Endothelial cell of umbilical vein (primary cell): ENCODE measurements around the gene ATF1. TPM values are rescaled to one million over a fixed set of nuclear protein-coding genes. Genes with fewer than 3 reads are reported as not detected.

Experiments
- BruUV-seq: library from RNA; stranded (reverse); fragments of 400-500 nt; replicated peaks from 2 replicates; lab custom pipeline; 2021; lab: Mats Ljungman, UMichigan
- CTCF ChIA-PET: fragments of 300-600, 350-600 bp; sonication (Branson Sonifier 250); formaldehyde crosslinking; loops from one replicate; lab custom pipeline; 2021; ENCODE audit warnings: antibody characterized with exemption, inconsistent platforms; lab: Charles Lee
- POLR2A ChIA-PET: fragments of 300-600, 350-600 bp; sonication (Branson Sonifier 250); formaldehyde crosslinking; loops from one replicate; lab custom pipeline; 2021; ENCODE audit warnings: antibody characterized with exemption, inconsistent platforms; lab: Charles Lee
- DNase-seq: peaks from one replicate; pipeline ENCODE4 v3.0.0-alpha.2; 2011; ENCODE audit warnings: low read depth, low spot score
- FAIRE-seq: peaks from 2 replicates; lab custom pipeline; 2011; peaks lifted over from hg19 to GRCh38; lab: Jason Lieb, UNC
- H2AFZ ChIP-seq: 2 replicates; pipeline ENCODE4 v1.6.0; 2012; ENCODE audit warnings: low read depth, low read length, control low read depth, inconsistent platforms
- H3K27ac ChIP-seq: 2 replicates; pipeline ENCODE4 v1.5.1; 2011; ENCODE audit warnings: low read depth, mild to moderate bottlenecking, control low read depth, low read length, moderate library complexity; ENCODE audit not compliant: insufficient read depth
- H3K27me3 ChIP-seq, 2 experiments: 2 replicates each; pipeline versions ENCODE4 v1.6.0 to v1.6.1; 2011; ENCODE audit warnings: low read length in 2 of 2, mixed read lengths in 1 of 2; ENCODE audit not compliant: control insufficient read depth in 2 of 2, insufficient read depth in 2 of 2
- H3K36me3 ChIP-seq, 2 experiments: 2 replicates in 1 of 2; 3 replicates in 1 of 2; pipeline ENCODE4 v1.5.1; 2011; ENCODE audit warnings: low read length in 2 of 2, mild to moderate bottlenecking in 1 of 2, moderate library complexity in 1 of 2; ENCODE audit not compliant: control insufficient read depth in 2 of 2, insufficient read depth in 2 of 2; ENCODE audit errors: extremely low read depth in 1 of 2
- H3K4me1 ChIP-seq: 3 replicates; pipeline ENCODE4 v1.5.1; 2011; ENCODE audit warnings: mild to moderate bottlenecking, low read length; ENCODE audit not compliant: control insufficient read depth, insufficient read depth; ENCODE audit errors: extremely low read depth
- H3K4me2 ChIP-seq: 2 replicates; pipeline ENCODE4 v1.6.1; 2011; ENCODE audit warnings: low read length, control low read depth, mixed read lengths; ENCODE audit not compliant: insufficient read depth
- H3K4me3 ChIP-seq, 3 experiments: fragments of 200-600 bp in 1 of 3; sonication (generic), shearing (Covaris generic) in 1 of 3; replicated peaks in 1 of 3; 2 replicates each; pipeline ENCODE4 v1.5.1; 2011 to 2016; ENCODE audit warnings: control low read depth in 3 of 3, low read length in 3 of 3, mild to moderate bottlenecking in 2 of 3, inconsistent platforms in 1 of 3, low read depth in 1 of 3, moderate library complexity in 1 of 3; ENCODE audit not compliant: insufficient read depth in 1 of 3
- H3K79me2 ChIP-seq: 2 replicates; pipeline ENCODE4 v1.6.0; 2012; ENCODE audit warnings: low read length, inconsistent platforms; ENCODE audit not compliant: control insufficient read depth, insufficient read depth
- H3K9ac ChIP-seq: replicated peaks from 2 replicates; pipeline ENCODE3; 2011; ENCODE audit warnings: low read length, control low read depth; ENCODE audit not compliant: insufficient read depth; ENCODE audit errors: extremely low read depth
- H3K9me1 ChIP-seq: replicated peaks from 3 replicates; pipeline ENCODE4 v1.6.0; 2011; ENCODE audit warnings: mild to moderate bottlenecking, low read length; ENCODE audit not compliant: control insufficient read depth, insufficient read depth; ENCODE audit errors: extremely low read depth
- H3K9me3 ChIP-seq: replicated peaks from 2 replicates; pipeline ENCODE4 v1.5.1; 2012; ENCODE audit warnings: low read length, inconsistent platforms; ENCODE audit not compliant: control insufficient read depth, insufficient read depth
- H4K20me1 ChIP-seq: replicated peaks from 2 replicates; pipeline ENCODE3; 2011; ENCODE audit warnings: mild to moderate bottlenecking, low read length; ENCODE audit not compliant: control insufficient read depth, insufficient read depth; ENCODE audit errors: extremely low read depth
- EZH2 ChIP-seq: IDR thresholded peaks from 2 replicates; pipeline ENCODE4 v1.6.1; 2012; ENCODE audit warnings: borderline replicate concordance, low read depth, mild to moderate bottlenecking, moderate library complexity, low read length, inconsistent platforms; ENCODE audit not compliant: severe bottlenecking
- FOS ChIP-seq: IDR thresholded peaks from 2 replicates; pipeline ENCODE4 v1.6.1; 2011; ENCODE audit warnings: mild to moderate bottlenecking, low read length, moderate library complexity, borderline replicate concordance; ENCODE audit not compliant: insufficient read depth
- GATA2 ChIP-seq: IDR thresholded peaks from 2 replicates; pipeline ENCODE4 v1.7.0; 2011; ENCODE audit warnings: low read depth, mild to moderate bottlenecking, moderate library complexity, mixed read lengths, low read length; ENCODE audit not compliant: insufficient read length, insufficient read depth
- JUN ChIP-seq: IDR thresholded peaks from 2 replicates; pipeline ENCODE4 v1.6.1; 2011; ENCODE audit warnings: borderline replicate concordance, low read depth; ENCODE audit not compliant: insufficient read length, insufficient read depth
- MYC ChIP-seq: IDR thresholded peaks from one replicate; pipeline ENCODE4 v1.6.1; 2011; ENCODE audit warnings: mild to moderate bottlenecking, low read depth, low read length
- POLR2A ChIP-seq: IDR thresholded peaks from 2 replicates; pipeline ENCODE4 v1.6.1; 2012; ENCODE audit warnings: low read depth, mild to moderate bottlenecking, control low read depth, low read length
- dilution Hi-C: fragments of 300-500 bp; cut with MboI; formaldehyde crosslinking; loops from one replicate; pipeline ENCODE4 v1.15.0; 2019; ENCODE audit warnings: low sequenced_read_pairs; ENCODE audit not compliant: extremely low pct_ligation_motif_present
- intact Hi-C: fragments of 100-400 bp; cut with micrococcal nuclease; formaldehyde crosslinking; loops from one replicate; pipeline ENCODE4 v1.10.0; 2022
- polyA plus RNA-seq, 4 experiments: library from polyadenylated mRNA; depleted of rRNA in 3 of 4; stranded (reverse) in 3 of 4; unstranded in 1 of 4; fragments of >200 nt; gene quantifications; 2 replicates each; pipeline versions ENCODE4 v1.2.1 to v1.2.3, GENCODE V29; 2011 to 2012; ENCODE audit warnings: missing spikeins in 1 of 4
- total RNA-seq: library from RNA; stranded (reverse); gene quantifications from 2 replicates; pipeline ENCODE4 v1.2.3, GENCODE V29; 2021
- TF ChIP-seq, protein P1 (sequence below), 2 donors: IDR thresholded peaks; 1 replicate in 1 of 2; 2 replicates in 1 of 2; pipeline ENCODE4 v1.5.1; 2011; ENCODE audit warnings: low read length in 2 of 2, mild to moderate bottlenecking in 2 of 2, moderate library complexity in 2 of 2, control low read depth in 1 of 2, inconsistent platforms in 1 of 2, low read depth in 1 of 2; ENCODE audit not compliant: insufficient read depth in 1 of 2; ENCODE audit errors: extremely low read depth in 1 of 2
- TF ChIP-seq, protein P2 (sequence below): IDR thresholded peaks from 2 replicates; pipeline ENCODE4 v1.6.1; 2011; ENCODE audit not compliant: insufficient read depth, insufficient read length

The ATF1 gene
- total and polyA plus RNA-seq, 2 donors (not counting 3 experiments of a cell fraction or from before 2014, with no cell fraction given): 14.5 to 26.7 TPM

DNA sequence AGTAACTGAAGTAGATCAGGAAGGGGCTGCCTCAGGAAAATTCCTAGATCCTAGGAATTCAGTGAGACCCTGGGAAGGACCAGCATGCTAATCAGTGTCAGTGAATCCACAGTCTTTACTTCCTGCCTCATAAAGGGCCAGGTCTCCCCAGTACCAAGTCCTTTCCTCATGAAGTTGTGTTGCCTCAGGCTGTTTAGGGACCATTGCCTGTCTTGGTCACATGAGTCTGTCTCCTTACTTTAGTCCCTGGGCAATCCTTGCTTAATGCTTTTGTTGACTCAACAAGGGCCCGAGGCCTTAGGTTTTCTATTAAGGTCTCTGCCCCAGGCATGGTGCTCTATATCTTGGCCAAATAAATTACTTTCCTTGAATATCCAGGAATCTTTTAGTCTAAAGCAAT lies 16.1 kb upstream of the ATF1 start:
- H4K20me1 ChIP-seq: no peaks in the 10 kb centered on the region
- H3K27me3 ChIP-seq: no peaks in the 10 kb centered on the region
- BruUV-seq: no TSS peak
- CTCF ChIA-PET: no interaction called here
- peaks cover 2 to 13% of the 10 kb centered on the region in 2 experiments for H3K36me3 ChIP-seq
- dilution Hi-C loops (no loop called here), intact Hi-C loops (no loop called here)
- no peak overlapping the region for H3K27ac ChIP-seq
- no peaks in the 10 kb centered on the region for H3K9me1 ChIP-seq
- H3K9ac ChIP-seq: no peak overlapping the region
- TF ChIP-seq EZH2: no peak
- TF ChIP-seq MYC: no peak
- TF ChIP-seq, protein P1, sequence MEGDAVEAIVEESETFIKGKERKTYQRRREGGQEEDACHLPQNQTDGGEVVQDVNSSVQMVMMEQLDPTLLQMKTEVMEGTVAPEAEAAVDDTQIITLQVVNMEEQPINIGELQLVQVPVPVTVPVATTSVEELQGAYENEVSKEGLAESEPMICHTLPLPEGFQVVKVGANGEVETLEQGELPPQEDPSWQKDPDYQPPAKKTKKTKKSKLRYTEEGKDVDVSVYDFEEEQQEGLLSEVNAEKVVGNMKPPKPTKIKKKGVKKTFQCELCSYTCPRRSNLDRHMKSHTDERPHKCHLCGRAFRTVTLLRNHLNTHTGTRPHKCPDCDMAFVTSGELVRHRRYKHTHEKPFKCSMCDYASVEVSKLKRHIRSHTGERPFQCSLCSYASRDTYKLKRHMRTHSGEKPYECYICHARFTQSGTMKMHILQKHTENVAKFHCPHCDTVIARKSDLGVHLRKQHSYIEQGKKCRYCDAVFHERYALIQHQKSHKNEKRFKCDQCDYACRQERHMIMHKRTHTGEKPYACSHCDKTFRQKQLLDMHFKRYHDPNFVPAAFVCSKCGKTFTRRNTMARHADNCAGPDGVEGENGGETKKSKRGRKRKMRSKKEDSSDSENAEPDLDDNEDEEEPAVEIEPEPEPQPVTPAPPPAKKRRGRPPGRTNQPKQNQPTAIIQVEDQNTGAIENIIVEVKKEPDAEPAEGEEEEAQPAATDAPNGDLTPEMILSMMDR (IDR thresholded peaks at IDR 0.05; ENCODE audit: extremely low read depth in 1 of 2, insufficient read depth in 1 of 2, low read depth in 1 of 2, low read length in 2 of 2): no peak
- TF ChIP-seq, protein P2, sequence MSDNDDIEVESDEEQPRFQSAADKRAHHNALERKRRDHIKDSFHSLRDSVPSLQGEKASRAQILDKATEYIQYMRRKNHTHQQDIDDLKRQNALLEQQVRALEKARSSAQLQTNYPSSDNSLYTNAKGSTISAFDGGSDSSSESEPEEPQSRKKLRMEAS: no peak
- TF ChIP-seq FOS: no peak
- TF ChIP-seq POLR2A: no peak
- TF ChIP-seq JUN: no peak
- no peak for TF ChIP-seq GATA2
- H3K4me1 ChIP-seq: no peaks in the 10 kb centered on the region
- no peak overlapping the region for H2AFZ ChIP-seq
- DNase-seq: no peak
- no peak for FAIRE-seq
- H3K79me2 ChIP-seq: no peaks in the 10 kb centered on the region
- H3K4me3 ChIP-seq: no peak overlapping the region
- H3K9me3 ChIP-seq: no peaks in the 10 kb centered on the region
- H3K4me2 ChIP-seq: no peak overlapping the region
- POLR2A ChIA-PET: no interaction called here
